Stimulated activated CD4-positive, alpha-beta T cell treated with anti-CD3 and anti-CD28 coated beads, TNF-alpha, amount 100 ng/mL, for 48 hours (primary cell): ENCODE data around the gene TRANK1.
A peak's percentile ranks its signal among the peaks of the same experiment; 100 is the strongest.
"Not testable (repeated sequence)": the region's sequence is repeated elsewhere in the genome, so short reads cannot be mapped to it uniquely, and the experiment has no call there.

ENCODE experiments used
- DNase-seq, 3 donors: peaks; one replicate each; pipeline ENCODE4 v3.0.0-alpha.2; 2020; ENCODE audit warnings: low read depth in 3 of 3

TRANK1 gene

GRCh38 chr3:36893137-36893557, 51.7 kb downstream of the TRANK1 start:
- no peak for DNase-seq

GRCh38 chr3:36892457-36893136, 52.3 kb downstream of the TRANK1 start:
- DNase-seq: no peak

- DNase-seq: no peak
Observed at GRCh38 chr3:36891701-36892160, 53.1 kb downstream of the TRANK1 start.

GRCh38 chr3:36891097-36891496, 53.8 kb downstream of the TRANK1 start:
- DNase-seq: not testable (repeated sequence)

GRCh38 chr3:36890261-36890660, 54.6 kb downstream of the TRANK1 start:
- DNase-seq: no peak

- no peak for DNase-seq
Observed at GRCh38 chr3:36881735-36882134, 63.1 kb downstream of the TRANK1 start.

- DNase-seq: not testable (repeated sequence)
Observed at GRCh38 chr3:36879842-36880241, 65.0 kb downstream of the TRANK1 start.

GRCh38 chr3:36877930-36878685, 66.7 kb downstream of the TRANK1 start:
- no peak for DNase-seq

- no peak for DNase-seq
Observed at GRCh38 chr3:36876181-36876936, 68.5 kb downstream of the TRANK1 start.

GRCh38 chr3:36875397-36875796, 69.5 kb downstream of the TRANK1 start:
- no peak for DNase-seq

- no peak for DNase-seq
Observed at GRCh38 chr3:36874424-36874823, 70.4 kb downstream of the TRANK1 start.

- DNase-seq: no peak
Observed at GRCh38 chr3:36871379-36872126, 73.3 kb downstream of the TRANK1 start.

- peak; percentile 13 to 25 (median 22) for DNase-seq
Observed at GRCh38 chr3:36868614-36869436, 76.0 kb downstream of the TRANK1 start.

- DNase-seq: no peak
Observed at GRCh38 chr3:36867810-36868209, 77.0 kb downstream of the TRANK1 start.

GRCh38 chr3:36866368-36866767, 78.5 kb downstream of the TRANK1 start:
- no peak for DNase-seq

GRCh38 chr3:36864180-36865053, 80.4 kb downstream of the TRANK1 start:
- DNase-seq: no peak

GRCh38 chr3:36862076-36862755, 82.6 kb downstream of the TRANK1 start:
- DNase-seq: no peak

- DNase-seq: no peak
Observed at GRCh38 chr3:36859494-36859893, 85.4 kb downstream of the TRANK1 start.

GRCh38 chr3:36852071-36852470, 92.8 kb downstream of the TRANK1 start:
- no peak for DNase-seq
